ENCODE measurements around the gene NPHP4. TPM values are rescaled to one million over a fixed set of nuclear protein-coding genes. Genes with fewer than 3 reads are reported as not detected.

Gene NPHP4
- polyA plus RNA-seq, 1 donor (not counting 4 experiments of a cell fraction or from before 2014, with no cell fraction given) = 3.7 TPM

- H3K27me3 ChIP-seq (ENCODE audit: control insufficient read depth, extremely low read depth, insufficient read depth, low read length) = no peaks in the 10 kb centered on the region
- no peak overlapping the region for H3K4me2 ChIP-seq (ENCODE audit: control insufficient read depth, extremely low read depth, insufficient read depth, low read depth, low read length)
- H3K79me2 ChIP-seq (ENCODE audit: control insufficient read depth, insufficient read depth, low read length) = no peaks in the 10 kb centered on the region
- H4K20me1 ChIP-seq (ENCODE audit: control insufficient read depth, extremely low read depth, insufficient read depth, low read length) = no peaks in the 10 kb centered on the region
- H3K27ac ChIP-seq (ENCODE audit: control insufficient read depth, insufficient read depth, low read length) = no peak overlapping the region
- no peaks in the 10 kb centered on the region for H3K4me1 ChIP-seq (ENCODE audit: control insufficient read depth, extremely low read depth, insufficient read depth, low read length)
- dilution Hi-C loops (cut with MboI; ENCODE audit: extremely low pct_ligation_motif_present, low sequenced_read_pairs) = no loop called here
- H3K36me3 ChIP-seq (ENCODE audit: control insufficient read depth in 2 of 2, extremely low read depth in 1 of 2, insufficient read depth in 2 of 2, low read length in 2 of 2) = peaks cover 5 to 9% of the 10 kb centered on the region in 2 experiments
- FAIRE-seq (no peak), DNase-seq (ENCODE audit: low read depth, low spot score) (no peak)
- no peak overlapping the region for H3K9ac ChIP-seq (ENCODE audit: control insufficient read depth, extremely low read depth, insufficient read depth, low read length)
- H3K9me1 ChIP-seq (ENCODE audit: control insufficient read depth, extremely low read depth, insufficient read depth, low read length) = no peaks in the 10 kb centered on the region
- no peak overlapping the region for H3K4me3 ChIP-seq (ENCODE audit: control insufficient read depth in 2 of 3, extremely low read depth in 1 of 3, insufficient read depth in 2 of 3, low read depth in 1 of 3, low read length in 3 of 3)
- H3K9me3 ChIP-seq (ENCODE audit: control insufficient read depth, low read depth, low read length) = no peaks in the 10 kb centered on the region
- no peak overlapping the region for H2AFZ ChIP-seq (ENCODE audit: control insufficient read depth, low read length)
- TF ChIP-seq EZH2 (IDR thresholded peaks at IDR 0.05; ENCODE audit: low read length) (no peak), CTCF (optimal IDR thresholded peaks at IDR 0.05 in 1 of 3, IDR thresholded peaks at IDR 0.05 in 1 of 3, conservative IDR thresholded peaks at IDR 0.05 in 1 of 3; ENCODE audit: extremely low read depth in 1 of 3, insufficient read depth in 2 of 3, low read length in 3 of 3) (peak in 1 of 3 experiments; percentile 15)
Measured at GRCh38 chr1:5950201-5950895, 41.9 kb downstream of the NPHP4 start.

- H3K36me3 ChIP-seq (ENCODE audit: control insufficient read depth in 2 of 2, extremely low read depth in 1 of 2, insufficient read depth in 2 of 2, low read length in 2 of 2) = peaks cover 6 to 9% of the 10 kb centered on the region in 2 experiments
- TF ChIP-seq EZH2 (IDR thresholded peaks at IDR 0.05; ENCODE audit: low read length) (no peak), CTCF (optimal IDR thresholded peaks at IDR 0.05 in 1 of 3, IDR thresholded peaks at IDR 0.05 in 1 of 3, conservative IDR thresholded peaks at IDR 0.05 in 1 of 3; ENCODE audit: extremely low read depth in 1 of 3, insufficient read depth in 2 of 3, low read length in 3 of 3) (no peak)
Measured at GRCh38 chr1:5949761-5950100, 42.5 kb downstream of the NPHP4 start.

More at GRCh38 chr1:5949761-5950100, 42.5 kb downstream of the NPHP4 start:
- Histone ChIP-seq H3K27me3 (ENCODE audit: control insufficient read depth, extremely low read depth, insufficient read depth, low read length) (no peaks in the 10 kb centered on the region), H3K9me3 (ENCODE audit: control insufficient read depth, low read depth, low read length) (no peaks in the 10 kb centered on the region), H3K4me2 (ENCODE audit: control insufficient read depth, extremely low read depth, insufficient read depth, low read depth, low read length) (no peak overlapping the region), H3K79me2 (ENCODE audit: control insufficient read depth, insufficient read depth, low read length) (no peaks in the 10 kb centered on the region), H3K4me3 (ENCODE audit: control insufficient read depth in 2 of 3, extremely low read depth in 1 of 3, insufficient read depth in 2 of 3, low read depth in 1 of 3, low read length in 3 of 3) (no peak overlapping the region), H4K20me1 (ENCODE audit: control insufficient read depth, extremely low read depth, insufficient read depth, low read length) (no peaks in the 10 kb centered on the region), H3K9ac (ENCODE audit: control insufficient read depth, extremely low read depth, insufficient read depth, low read length) (no peak overlapping the region), H2AFZ (ENCODE audit: control insufficient read depth, low read length) (no peak overlapping the region), H3K27ac (ENCODE audit: control insufficient read depth, insufficient read depth, low read length) (no peak overlapping the region), H3K9me1 (ENCODE audit: control insufficient read depth, extremely low read depth, insufficient read depth, low read length) (no peaks in the 10 kb centered on the region), H3K4me1 (ENCODE audit: control insufficient read depth, extremely low read depth, insufficient read depth, low read length) (no peaks in the 10 kb centered on the region)
- DNase-seq (ENCODE audit: low read depth, low spot score) (no peak), FAIRE-seq (no peak)
- dilution Hi-C loops (cut with MboI; ENCODE audit: extremely low pct_ligation_motif_present, low sequenced_read_pairs) = no loop called here
